NCI-H1930 (cell line): ENCODE data around the gene ADAMTSL1.

ENCODE experiments used
- DNase-seq, 2 experiments: peaks; one replicate each; lab custom pipeline; 2025; lab: John Stamatoyannopoulos, UW

ADAMTSL1 gene

GRCh38 chr9:18610956-18611355, 137.0 kb downstream of the ADAMTSL1 start:
- peak in 1 of 2 experiments; percentile 33 for DNase-seq

- DNase-seq: no peak
These were observed 138.0 kb downstream of the ADAMTSL1 start for GRCh38 chr9:18611971-18612370.

- no peak for DNase-seq
These were observed 140.2 kb downstream of the ADAMTSL1 start for GRCh38 chr9:18614116-18614515.

- DNase-seq: no peak
These were observed 140.7 kb downstream of the ADAMTSL1 start for GRCh38 chr9:18614651-18615050.

GRCh38 chr9:18616976-18617375, 143.0 kb downstream of the ADAMTSL1 start:
- DNase-seq: no peak

GRCh38 chr9:18617759-18618158, 143.8 kb downstream of the ADAMTSL1 start:
- DNase-seq: no peak

- no peak for DNase-seq
These were observed 144.9 kb downstream of the ADAMTSL1 start for GRCh38 chr9:18618862-18619261.

- DNase-seq: no peak
These were observed 148.4 kb downstream of the ADAMTSL1 start for GRCh38 chr9:18622186-18622836.

GRCh38 chr9:18623221-18624079, 149.5 kb downstream of the ADAMTSL1 start:
- DNase-seq: no peak

- no peak for DNase-seq
These were observed 152.2 kb downstream of the ADAMTSL1 start for GRCh38 chr9:18626046-18626698.

- no peak for DNase-seq
These were observed 155.2 kb downstream of the ADAMTSL1 start for GRCh38 chr9:18629136-18629535.

GRCh38 chr9:18632632-18633403, 158.9 kb downstream of the ADAMTSL1 start:
- no peak for DNase-seq

- DNase-seq: no peak
These were observed 162.8 kb downstream of the ADAMTSL1 start for GRCh38 chr9:18636781-18637180.

- DNase-seq: no peak
These were observed 164.7 kb downstream of the ADAMTSL1 start for GRCh38 chr9:18638371-18639249.

- DNase-seq: no peak
These were observed 166.0 kb downstream of the ADAMTSL1 start for GRCh38 chr9:18639911-18640310.

- no peak for DNase-seq
These were observed 185.1 kb downstream of the ADAMTSL1 start for GRCh38 chr9:18658804-18659705.

GRCh38 chr9:18660001-18660400, 186.0 kb downstream of the ADAMTSL1 start:
- no peak for DNase-seq

- no peak for DNase-seq
These were observed 188.4 kb downstream of the ADAMTSL1 start for GRCh38 chr9:18662320-18662719.

- no peak for DNase-seq
These were observed 192.0 kb downstream of the ADAMTSL1 start for GRCh38 chr9:18665947-18666346.

GRCh38 chr9:18666348-18666747, 192.4 kb downstream of the ADAMTSL1 start:
- no peak for DNase-seq
